ENCODE data around the gene DNPEP.
"Not testable (repeated sequence)": the region's sequence is repeated elsewhere in the genome, so short reads cannot be mapped to it uniquely, and the experiment has no call there.

The DNPEP gene

GRCh38 chr2:219419012-219419324 lies 31.3 kb upstream of the DNPEP start:
- DNase-seq = no peak

GRCh38 chr2:219418155-219419011 lies 30.7 kb upstream of the DNPEP start, which contains the start of gene DES:
Gene DES (plus strand): TSS chr2:219418377. CDS start chr2:219418463, 86 bp downstream.
- DNase-seq = peak; percentile 74

GRCh38 chr2:219417374-219417773 lies 29.7 kb upstream of the DNPEP start:
- no peak for DNase-seq

- DNase-seq = no peak
Measured at GRCh38 chr2:219416938-219417337, 29.2 kb upstream of the DNPEP start.

- no peak for DNase-seq
Measured at GRCh38 chr2:219416235-219416602, 28.5 kb upstream of the DNPEP start.

- DNase-seq = no peak
Measured at GRCh38 chr2:219415580-219416234, 28.0 kb upstream of the DNPEP start.

- DNase-seq = no peak
Measured at GRCh38 chr2:219414857-219415256, 27.1 kb upstream of the DNPEP start.

GRCh38 chr2:219410390-219410789 lies 22.7 kb upstream of the DNPEP start:
- no peak for DNase-seq

- no peak for DNase-seq
Measured at GRCh38 chr2:219409619-219410018, 21.9 kb upstream of the DNPEP start.

GRCh38 chr2:219408631-219409030 lies 20.9 kb upstream of the DNPEP start:
- no peak for DNase-seq

GRCh38 chr2:219408204-219408603 lies 20.5 kb upstream of the DNPEP start:
- no peak for DNase-seq

- not testable (repeated sequence) for DNase-seq
Measured at GRCh38 chr2:219407343-219407742, 19.6 kb upstream of the DNPEP start.

GRCh38 chr2:219406861-219407230 lies 19.1 kb upstream of the DNPEP start:
- DNase-seq = no peak

GRCh38 chr2:219405958-219406860 lies 18.5 kb upstream of the DNPEP start:
- no peak for DNase-seq

GRCh38 chr2:219405451-219405850 lies 17.7 kb upstream of the DNPEP start:
- DNase-seq = no peak

GRCh38 chr2:219404954-219405353 lies 17.2 kb upstream of the DNPEP start:
- DNase-seq = no peak

- no peak for DNase-seq
Measured at GRCh38 chr2:219404291-219404910, 16.7 kb upstream of the DNPEP start.

GRCh38 chr2:219403861-219404260 lies 16.1 kb upstream of the DNPEP start:
- no peak for DNase-seq

GRCh38 chr2:219402665-219403515 lies 15.2 kb upstream of the DNPEP start:
- DNase-seq = peak; percentile 71

- DNase-seq = no peak
Measured at GRCh38 chr2:219401606-219402005, 13.9 kb upstream of the DNPEP start.

- no peak for DNase-seq
Measured at GRCh38 chr2:219400562-219400961, 12.8 kb upstream of the DNPEP start.
